ENCODE data around the gene TRIM27.

Gene TRIM27

DNA sequence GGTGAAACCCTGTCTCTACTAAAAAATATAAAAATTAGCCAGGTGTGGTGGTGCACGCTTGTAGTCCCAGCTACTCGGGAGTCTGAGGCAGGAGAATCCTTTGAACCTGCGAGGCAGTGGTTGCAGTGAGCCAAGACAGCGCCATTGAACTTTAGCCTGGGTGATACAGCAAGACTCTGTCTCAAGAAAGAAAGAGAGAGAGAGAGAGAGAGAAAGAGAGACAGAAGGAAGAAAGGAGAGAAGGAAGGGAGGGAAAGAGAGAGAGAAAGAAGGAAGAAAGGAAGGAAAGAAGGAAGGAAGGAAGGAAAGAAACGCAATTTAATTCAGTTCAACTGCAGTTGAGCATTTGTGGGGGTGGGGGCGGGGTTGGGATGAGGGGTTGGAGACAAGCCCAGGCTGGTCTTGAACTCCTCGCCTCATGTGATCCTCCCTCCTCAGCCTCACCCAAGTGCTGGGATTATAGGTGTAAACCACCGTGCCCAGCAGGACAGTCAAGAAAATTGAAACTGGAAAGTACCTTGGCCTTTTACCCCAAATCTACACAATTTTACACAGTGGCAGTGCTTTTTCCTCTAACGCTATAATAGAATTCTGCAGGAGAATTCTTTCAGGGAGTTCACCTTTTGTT lies 30.5 kb downstream of the TRIM27 start:
- H3K4me1 ChIP-seq (ENCODE audit: insufficient read depth, insufficient read length): no peaks in the 10 kb centered on the region
- no peaks in the 10 kb centered on the region for H3K36me3 ChIP-seq (ENCODE audit: insufficient read depth, insufficient read length, low read length)
- H3K27me3 ChIP-seq (ENCODE audit: insufficient read depth, insufficient read length): no peaks in the 10 kb centered on the region
- H3K4me3 ChIP-seq (ENCODE audit: insufficient read length, low read depth): no peak overlapping the region
- no peak for DNase-seq (ENCODE audit: low read depth, low spot score)
- H3K9me3 ChIP-seq (ENCODE audit: insufficient read depth, low read length): no peaks in the 10 kb centered on the region
- no peak overlapping the region for H3K9ac ChIP-seq (ENCODE audit: insufficient read length, low read depth)
- TF ChIP-seq ZNF274 (IDR thresholded peaks at IDR 0.05; ENCODE audit: low read depth, low read length): no peak
- TF ChIP-seq YY1 (IDR thresholded peaks at IDR 0.05; ENCODE audit: insufficient read depth, insufficient read length): no peak
- no peak for TF ChIP-seq SUZ12 (IDR thresholded peaks at IDR 0.05; ENCODE audit: extremely low read depth, insufficient read depth, insufficient read length)

DNA sequence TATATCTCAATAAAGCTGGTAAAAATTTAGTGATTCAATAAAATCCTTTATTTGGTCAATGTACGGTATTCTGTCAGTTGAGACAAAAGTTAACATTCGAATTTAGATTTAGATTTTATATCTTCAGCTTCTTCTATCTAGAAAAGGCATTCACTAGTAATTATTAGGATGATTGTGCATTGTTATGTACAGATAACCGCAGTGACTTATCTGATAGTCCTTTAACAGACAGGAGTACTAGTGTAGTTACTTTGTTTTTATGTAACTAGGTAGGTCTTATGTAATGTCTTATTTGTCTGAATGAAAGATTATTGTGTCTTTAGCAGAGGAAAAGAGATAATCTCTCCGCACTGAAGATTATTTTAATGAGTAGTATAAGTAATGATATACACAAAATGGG lies 31.3 kb downstream of the TRIM27 start:
- no peak for DNase-seq (ENCODE audit: low read depth, low spot score)
- Histone ChIP-seq H3K36me3 (ENCODE audit: insufficient read depth, insufficient read length, low read length) (no peaks in the 10 kb centered on the region), H3K4me3 (ENCODE audit: insufficient read length, low read depth) (no peak overlapping the region), H3K9ac (ENCODE audit: insufficient read length, low read depth) (no peak overlapping the region), H3K9me3 (ENCODE audit: insufficient read depth, low read length) (no peaks in the 10 kb centered on the region), H3K4me1 (ENCODE audit: insufficient read depth, insufficient read length) (no peaks in the 10 kb centered on the region), H3K27me3 (ENCODE audit: insufficient read depth, insufficient read length) (no peaks in the 10 kb centered on the region)
- no peak for TF ChIP-seq ZNF274 (IDR thresholded peaks at IDR 0.05; ENCODE audit: low read depth, low read length)

DNA sequence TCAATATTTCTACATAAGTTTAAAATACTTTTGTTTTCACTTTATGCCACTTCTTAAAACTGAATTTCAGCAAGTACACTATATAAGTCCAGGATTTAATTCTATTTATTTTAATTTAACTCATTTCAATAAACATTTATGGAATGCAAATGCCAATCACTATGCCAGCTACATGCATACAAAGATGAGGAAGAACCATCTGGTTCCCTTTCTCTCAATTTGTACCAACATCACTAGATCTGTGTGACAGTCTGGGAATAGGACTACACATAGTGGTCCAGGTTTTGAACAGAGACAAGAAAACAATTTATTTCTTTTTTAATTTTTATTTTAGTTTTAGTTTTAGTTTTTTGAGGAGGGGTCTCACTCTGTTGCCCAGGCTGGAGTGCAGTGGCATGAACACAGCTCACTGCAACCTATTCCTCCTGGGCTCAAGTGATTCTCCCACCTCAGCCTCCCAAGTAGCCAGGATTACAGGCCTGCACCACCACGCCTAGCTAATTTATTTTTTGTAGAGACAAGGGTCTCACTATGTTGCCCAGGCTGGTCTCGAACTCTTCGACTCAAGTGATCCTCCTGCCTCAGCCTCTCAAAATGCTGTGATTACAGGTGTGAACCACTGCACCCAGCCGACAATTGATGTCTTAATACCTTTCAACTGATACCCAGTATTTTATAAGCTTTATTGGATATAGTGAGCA lies 35.8 kb downstream of the TRIM27 start:
- Histone ChIP-seq H3K27me3 (ENCODE audit: insufficient read depth, insufficient read length) (no peaks in the 10 kb centered on the region), H3K9ac (ENCODE audit: insufficient read length, low read depth) (no peak overlapping the region), H3K9me3 (ENCODE audit: insufficient read depth, low read length) (peaks cover 10% of the 10 kb centered on the region; the same call in 1 of the 2 replicates), H3K36me3 (ENCODE audit: insufficient read depth, insufficient read length, low read length) (no peaks in the 10 kb centered on the region), H3K4me1 (ENCODE audit: insufficient read depth, insufficient read length) (no peaks in the 10 kb centered on the region), H3K4me3 (ENCODE audit: insufficient read length, low read depth) (no peak overlapping the region)
- no peak for DNase-seq (ENCODE audit: low read depth, low spot score)
- TF ChIP-seq YY1 (IDR thresholded peaks at IDR 0.05; ENCODE audit: insufficient read depth, insufficient read length) (no peak), ZNF274 (IDR thresholded peaks at IDR 0.05; ENCODE audit: low read depth, low read length) (no peak), SUZ12 (IDR thresholded peaks at IDR 0.05; ENCODE audit: extremely low read depth, insufficient read depth, insufficient read length) (no peak)

DNA sequence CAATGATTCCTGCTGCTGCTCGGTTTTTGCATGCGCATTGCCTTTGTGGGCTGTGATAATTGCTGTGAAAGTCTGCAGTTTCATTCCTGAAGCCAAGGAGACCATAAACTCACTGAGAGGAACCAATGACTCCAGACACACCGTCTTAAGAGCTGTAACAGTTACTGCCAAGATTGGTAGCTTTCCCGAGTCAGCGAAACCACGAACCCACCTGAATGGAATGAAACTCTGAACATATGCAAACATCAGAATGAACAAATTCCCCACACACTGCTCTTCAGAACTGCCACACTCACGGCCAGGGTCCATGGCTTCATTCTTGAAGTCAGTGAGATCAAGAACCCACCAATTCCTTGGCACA lies 37.7 kb downstream of the TRIM27 start:
- no peak for DNase-seq (ENCODE audit: low read depth, low spot score)
- no peaks in the 10 kb centered on the region for H3K36me3 ChIP-seq (ENCODE audit: insufficient read depth, insufficient read length, low read length)
- no peak overlapping the region for H3K9ac ChIP-seq (ENCODE audit: insufficient read length, low read depth)
- H3K9me3 ChIP-seq (ENCODE audit: insufficient read depth, low read length): peaks cover 10% of the 10 kb centered on the region; the same call in 1 of the 2 replicates
- H3K4me1 ChIP-seq (ENCODE audit: insufficient read depth, insufficient read length): no peaks in the 10 kb centered on the region
- H3K27me3 ChIP-seq (ENCODE audit: insufficient read depth, insufficient read length): no peaks in the 10 kb centered on the region
- no peak overlapping the region for H3K4me3 ChIP-seq (ENCODE audit: insufficient read length, low read depth)
- TF ChIP-seq ZNF274 (IDR thresholded peaks at IDR 0.05; ENCODE audit: low read depth, low read length): no peak
- no peak for TF ChIP-seq YY1 (IDR thresholded peaks at IDR 0.05; ENCODE audit: insufficient read depth, insufficient read length)
- no peak for TF ChIP-seq SUZ12 (IDR thresholded peaks at IDR 0.05; ENCODE audit: extremely low read depth, insufficient read depth, insufficient read length)

DNA sequence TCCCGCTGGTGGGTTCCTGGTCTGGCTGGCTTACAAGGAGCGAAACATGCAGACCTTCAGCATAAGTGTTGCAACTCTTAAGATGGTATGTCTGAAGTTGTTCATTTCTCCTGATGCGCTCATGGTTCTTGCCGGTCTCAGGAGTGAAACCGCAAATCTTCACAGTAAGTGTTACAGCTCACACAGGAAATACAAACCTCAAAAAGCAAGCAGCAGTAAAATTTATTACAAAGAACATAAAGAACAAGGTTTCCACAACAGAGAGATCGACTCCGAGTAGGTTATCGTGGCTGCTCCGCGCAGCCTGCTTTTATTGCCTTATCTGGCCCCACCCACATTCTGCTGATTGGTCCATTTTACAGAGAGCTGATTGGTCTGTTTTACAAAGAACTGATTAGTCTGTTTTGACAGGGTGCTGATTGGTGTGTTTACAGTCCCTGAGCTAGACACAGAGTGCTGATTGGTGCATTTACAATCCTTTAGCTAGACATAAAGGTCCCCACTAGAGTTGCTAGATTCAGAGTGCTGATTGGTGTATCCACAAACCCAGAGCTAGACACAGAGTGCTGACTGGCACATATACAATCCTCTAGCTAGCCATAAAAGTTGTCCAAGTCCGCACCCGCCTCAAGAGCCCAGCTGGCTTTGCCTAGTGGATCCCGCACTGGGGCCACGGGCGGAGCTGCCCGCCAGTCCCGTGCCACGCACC lies 39.2 kb downstream of the TRIM27 start:
- Histone ChIP-seq H3K36me3 (ENCODE audit: insufficient read depth, insufficient read length, low read length) (no peaks in the 10 kb centered on the region), H3K9ac (ENCODE audit: insufficient read length, low read depth) (no peak overlapping the region), H3K9me3 (ENCODE audit: insufficient read depth, low read length) (peaks cover 10% of the 10 kb centered on the region; the same call in 1 of the 2 replicates), H3K27me3 (ENCODE audit: insufficient read depth, insufficient read length) (no peaks in the 10 kb centered on the region), H3K4me1 (ENCODE audit: insufficient read depth, insufficient read length) (no peaks in the 10 kb centered on the region), H3K4me3 (ENCODE audit: insufficient read length, low read depth) (no peak overlapping the region)
- DNase-seq (ENCODE audit: low read depth, low spot score): no peak
- TF ChIP-seq YY1 (IDR thresholded peaks at IDR 0.05; ENCODE audit: insufficient read depth, insufficient read length) (no peak), ZNF274 (IDR thresholded peaks at IDR 0.05; ENCODE audit: low read depth, low read length) (no peak), SUZ12 (IDR thresholded peaks at IDR 0.05; ENCODE audit: extremely low read depth, insufficient read depth, insufficient read length) (no peak)

DNA sequence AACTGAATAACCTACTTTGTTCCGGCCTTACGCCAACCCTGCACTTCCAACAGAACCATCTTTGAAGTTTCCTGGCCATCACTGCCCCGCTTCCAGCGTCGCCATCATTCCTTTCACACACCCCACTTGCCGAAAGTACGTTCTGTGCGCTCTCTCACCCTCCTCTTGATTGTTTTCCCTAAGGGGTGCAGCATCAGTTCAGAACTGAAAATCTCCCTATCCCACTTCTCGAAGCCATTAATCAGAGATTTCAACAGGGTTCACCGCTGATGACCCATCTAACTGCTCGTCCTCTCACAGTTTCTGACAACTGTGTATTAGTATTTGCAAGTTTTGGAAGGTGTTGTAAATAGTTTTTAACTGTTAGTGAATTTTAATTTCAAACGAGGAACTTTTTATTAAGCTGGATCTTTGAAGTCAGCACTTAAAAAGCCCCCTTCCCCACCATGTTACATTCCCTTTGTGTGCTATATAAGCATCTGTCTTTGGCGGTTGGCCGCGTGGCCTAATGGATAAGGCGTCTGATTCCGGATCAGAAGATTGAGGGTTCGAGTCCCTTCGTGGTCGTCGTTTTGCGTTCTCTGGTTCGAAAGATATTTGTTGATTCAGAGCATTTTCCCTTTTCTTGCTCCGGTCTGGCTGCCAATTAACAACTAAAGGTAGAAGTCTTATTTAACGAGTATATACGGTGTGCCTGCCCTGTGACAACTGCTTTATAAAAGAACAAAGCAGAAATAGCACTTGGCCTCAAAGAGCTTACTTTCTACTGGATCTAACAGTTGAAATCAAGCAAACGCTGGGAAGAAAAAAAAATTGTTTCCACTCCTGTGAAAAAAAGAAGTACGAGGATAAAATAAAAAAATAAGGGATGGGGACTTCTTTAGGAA lies 42.6 kb downstream of the TRIM27 start:
- no peak for TF ChIP-seq YY1 (IDR thresholded peaks at IDR 0.05; ENCODE audit: insufficient read depth, insufficient read length)
- TF ChIP-seq SUZ12 (IDR thresholded peaks at IDR 0.05; ENCODE audit: extremely low read depth, insufficient read depth, insufficient read length): no peak
- TF ChIP-seq ZNF274 (IDR thresholded peaks at IDR 0.05; ENCODE audit: low read depth, low read length): no peak
- Histone ChIP-seq H3K4me3 (ENCODE audit: insufficient read length, low read depth) (peak overlapping the region; percentile 63), H3K9me3 (ENCODE audit: insufficient read depth, low read length) (peaks cover 10% of the 10 kb centered on the region; the same call in 1 of the 2 replicates), H3K36me3 (ENCODE audit: insufficient read depth, insufficient read length, low read length) (no peaks in the 10 kb centered on the region), H3K9ac (ENCODE audit: insufficient read length, low read depth) (peak overlapping the region; percentile 74), H3K27me3 (ENCODE audit: insufficient read depth, insufficient read length) (no peaks in the 10 kb centered on the region), H3K4me1 (ENCODE audit: insufficient read depth, insufficient read length) (no peaks in the 10 kb centered on the region)
- peak; percentile 43 for DNase-seq (ENCODE audit: low read depth, low spot score)

All from NT2/D1 (cell line).